Measurements from ENCODE around the gene MSI1. TPM values are rescaled to one million over a fixed set of nuclear protein-coding genes. Genes with fewer than 3 reads are reported as not detected.

The MSI1 gene
- total RNA-seq, 3 donors from 2014 or later (not counting 1 experiment from before 2014, with no cell fraction given): not detected

GRCh38 chr12:120328228-120328627, 40.7 kb downstream of the MSI1 start:
- no peaks in the 10 kb centered on the region for H3K9me3 ChIP-seq (ENCODE audit: control insufficient read depth, insufficient read depth, low read length)
- 78% methylated on average over 4 of the region's 4 CpGs for WGBS (ENCODE audit: insufficient coverage)
- Mint-ChIP-seq H3K27me3 (ENCODE audit: low read depth in 2 of 2) (no peaks in the 10 kb centered on the region), H3K4me3 (no peak overlapping the region), H3K4me1 (peaks cover 9 to 11% of the 10 kb centered on the region in 2 donors), H3K36me3 (no peaks in the 10 kb centered on the region), H3K27ac (no peak overlapping the region), H3K9me3 (no peaks in the 10 kb centered on the region)
- peaks cover 6% of the 10 kb centered on the region for H3K4me1 ChIP-seq (ENCODE audit: control insufficient read depth, insufficient read depth, low read length)
- no peak for ATAC-seq
- H3K36me3 ChIP-seq (ENCODE audit: control insufficient read depth, insufficient read depth, low read length): no peaks in the 10 kb centered on the region
- H3K4me3 ChIP-seq (ENCODE audit: low read length): no peak overlapping the region
- TF ChIP-seq CTCF (IDR thresholded peaks at IDR 0.05): no peak
- no peak for DNase-seq
- H3K27me3 ChIP-seq (ENCODE audit: control insufficient read depth, insufficient read depth, low read length): no peaks in the 10 kb centered on the region
- no peak overlapping the region for H3K27ac ChIP-seq (ENCODE audit: low read length)
- intact Hi-C loops (cut with micrococcal nuclease): loop anchor here (10.0 kb wide), 1 partner anchor 317 kb away; the partner anchor contains the start of gene CABP1

- intact Hi-C loops (cut with micrococcal nuclease): loop anchor here (10.0 kb wide), 1 partner anchor 317 kb away; the partner anchor contains the start of gene CABP1
- Histone ChIP-seq H3K4me1 (ENCODE audit: control insufficient read depth, insufficient read depth, low read length) (peaks cover 6% of the 10 kb centered on the region), H3K4me3 (ENCODE audit: low read length) (no peak within 1 kb of the TSS), H3K9me3 (ENCODE audit: control insufficient read depth, insufficient read depth, low read length) (no peaks in the 10 kb centered on the region), H3K27ac (ENCODE audit: low read length) (no peak within 1 kb of the TSS), H3K36me3 (ENCODE audit: control insufficient read depth, insufficient read depth, low read length) (no peaks in the 10 kb centered on the region), H3K27me3 (ENCODE audit: control insufficient read depth, insufficient read depth, low read length) (no peaks in the 10 kb centered on the region)
- no peaks in the 10 kb centered on the region for H3K9me3 Mint-ChIP-seq
- WGBS (ENCODE audit: insufficient coverage): 88% methylated on average over 5 of the region's 5 CpGs
- no peak for TF ChIP-seq CTCF (IDR thresholded peaks at IDR 0.05)
- ATAC-seq (no peak), DNase-seq (no peak)
- H3K36me3 Mint-ChIP-seq: no peaks in the 10 kb centered on the region
- H3K27me3 Mint-ChIP-seq (ENCODE audit: low read depth in 2 of 2): no peaks in the 10 kb centered on the region
- H3K27ac Mint-ChIP-seq: no peak within 1 kb of the TSS
- H3K4me1 Mint-ChIP-seq: peaks cover 9 to 11% of the 10 kb centered on the region in 2 donors
- no peak within 1 kb of the TSS for H3K4me3 Mint-ChIP-seq
These were observed 41.4 kb downstream of the MSI1 start, which contains the start of gene PLA2G1B for GRCh38 chr12:120327593-120327992. Gene PLA2G1B, minus strand, starts transcription at chr12:120327779. Its CDS starts 26 bp downstream, at chr12:120327753.

- no peaks in the 10 kb centered on the region for H3K9me3 ChIP-seq (ENCODE audit: control insufficient read depth, insufficient read depth, low read length)
- H3K27me3 ChIP-seq (ENCODE audit: control insufficient read depth, insufficient read depth, low read length): no peaks in the 10 kb centered on the region
- Mint-ChIP-seq H3K4me3 (no peak overlapping the region), H3K36me3 (no peaks in the 10 kb centered on the region), H3K9me3 (no peaks in the 10 kb centered on the region), H3K27me3 (ENCODE audit: low read depth in 2 of 2) (no peaks in the 10 kb centered on the region), H3K4me1 (peaks cover 9 to 11% of the 10 kb centered on the region in 2 donors), H3K27ac (no peak overlapping the region)
- intact Hi-C loops (cut with micrococcal nuclease): loop anchor here (1.0 to 10.0 kb wide), 2 partner anchors 105 to 320 kb away; partner anchors contain the start of gene CABP1
- no peaks in the 10 kb centered on the region for H3K36me3 ChIP-seq (ENCODE audit: control insufficient read depth, insufficient read depth, low read length)
- H3K27ac ChIP-seq (ENCODE audit: low read length): no peak overlapping the region
- peaks cover 6% of the 10 kb centered on the region for H3K4me1 ChIP-seq (ENCODE audit: control insufficient read depth, insufficient read depth, low read length)
- DNase-seq: no peak
- WGBS (ENCODE audit: insufficient coverage): 92% methylated on average over 5 of the region's 9 CpGs
- no peak for ATAC-seq
- H3K4me3 ChIP-seq (ENCODE audit: low read length): no peak overlapping the region
- TF ChIP-seq CTCF (IDR thresholded peaks at IDR 0.05): no peak
These were observed 44.0 kb downstream of the MSI1 start for GRCh38 chr12:120324841-120325417.

Measured in natural killer cell (primary cell).